Tibial nerve (tissue), 4 donors: ENCODE results near the gene GATAD2A.

Experiments used
- EP300 ChIP-seq, 2 donors: sonication (generic); formaldehyde crosslinking; IDR thresholded peaks; one replicate each; pipeline ENCODE4 v1.6.1; 2017; ENCODE audit warnings: antibody characterized with exemption in 2 of 2, mild to moderate bottlenecking in 1 of 2
- TF ChIP-seq, protein P1 (sequence below), 5 experiments: fragments of 200-600 bp in 3 of 5; fragments of 450-650 bp in 2 of 5; sonication (generic) in 3 of 5; IDR thresholded peaks; one replicate each; pipeline ENCODE4 v1.5.1; 2016 to 2019; ENCODE audit warnings: antibody characterized with exemption in 5 of 5, mild to moderate bottlenecking in 3 of 5, moderate library complexity in 2 of 5

GRCh38 chr19:19543640-19544039 is 138.2 kb downstream of the GATAD2A start:
- TF ChIP-seq, protein P1, sequence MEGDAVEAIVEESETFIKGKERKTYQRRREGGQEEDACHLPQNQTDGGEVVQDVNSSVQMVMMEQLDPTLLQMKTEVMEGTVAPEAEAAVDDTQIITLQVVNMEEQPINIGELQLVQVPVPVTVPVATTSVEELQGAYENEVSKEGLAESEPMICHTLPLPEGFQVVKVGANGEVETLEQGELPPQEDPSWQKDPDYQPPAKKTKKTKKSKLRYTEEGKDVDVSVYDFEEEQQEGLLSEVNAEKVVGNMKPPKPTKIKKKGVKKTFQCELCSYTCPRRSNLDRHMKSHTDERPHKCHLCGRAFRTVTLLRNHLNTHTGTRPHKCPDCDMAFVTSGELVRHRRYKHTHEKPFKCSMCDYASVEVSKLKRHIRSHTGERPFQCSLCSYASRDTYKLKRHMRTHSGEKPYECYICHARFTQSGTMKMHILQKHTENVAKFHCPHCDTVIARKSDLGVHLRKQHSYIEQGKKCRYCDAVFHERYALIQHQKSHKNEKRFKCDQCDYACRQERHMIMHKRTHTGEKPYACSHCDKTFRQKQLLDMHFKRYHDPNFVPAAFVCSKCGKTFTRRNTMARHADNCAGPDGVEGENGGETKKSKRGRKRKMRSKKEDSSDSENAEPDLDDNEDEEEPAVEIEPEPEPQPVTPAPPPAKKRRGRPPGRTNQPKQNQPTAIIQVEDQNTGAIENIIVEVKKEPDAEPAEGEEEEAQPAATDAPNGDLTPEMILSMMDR (IDR thresholded peaks at IDR 0.05), result no peak
- TF ChIP-seq EP300 (IDR thresholded peaks at IDR 0.05), result no peak
